ENCODE data around the gene TSPAN1.

TSPAN1 gene

GRCh38 chr1:46171871-46172270 is 3.0 kb upstream of the TSPAN1 start:
- H3K27ac Mint-ChIP-seq: no peak overlapping the region
- H3K9me3 Mint-ChIP-seq: no peaks in the 10 kb centered on the region
- no peak for ATAC-seq (replicated peaks)
- DNase-seq: no peak
- peaks cover 0 to 20% of the 10 kb centered on the region in 2 donors for H3K27me3 Mint-ChIP-seq
- peaks cover 7 to 8% of the 10 kb centered on the region in 2 donors for H3K4me1 Mint-ChIP-seq (ENCODE audit: low read depth in 2 of 2)
- no peaks in the 10 kb centered on the region for H3K36me3 Mint-ChIP-seq (ENCODE audit: insufficient read depth)
- no peak overlapping the region for H3K4me3 Mint-ChIP-seq

- no peaks in the 10 kb centered on the region for H3K9me3 Mint-ChIP-seq
- peaks cover 0 to 20% of the 10 kb centered on the region in 2 donors for H3K27me3 Mint-ChIP-seq
- peaks cover 4% of the 10 kb centered on the region in 2 donors for H3K4me1 Mint-ChIP-seq (ENCODE audit: low read depth in 2 of 2)
- no peak for ATAC-seq (replicated peaks)
- H3K36me3 Mint-ChIP-seq (ENCODE audit: insufficient read depth): no peaks in the 10 kb centered on the region
- DNase-seq: no peak
- H3K27ac Mint-ChIP-seq: no peak overlapping the region
- no peak overlapping the region for H3K4me3 Mint-ChIP-seq
Measured at GRCh38 chr1:46172321-46172720, 2.6 kb upstream of the TSPAN1 start.

- peaks cover 0 to 20% of the 10 kb centered on the region in 2 donors for H3K27me3 Mint-ChIP-seq
- ATAC-seq (replicated peaks) (no peak), DNase-seq (no peak)
- no peaks in the 10 kb centered on the region for H3K36me3 Mint-ChIP-seq (ENCODE audit: insufficient read depth)
- H3K27ac Mint-ChIP-seq: no peak overlapping the region
- no peaks in the 10 kb centered on the region for H3K9me3 Mint-ChIP-seq
- no peak overlapping the region for H3K4me3 Mint-ChIP-seq
- H3K4me1 Mint-ChIP-seq (ENCODE audit: low read depth in 2 of 2): no peaks in the 10 kb centered on the region
Measured at GRCh38 chr1:46173361-46173856, 1.5 kb upstream of the TSPAN1 start.

- Mint-ChIP-seq H3K36me3 (ENCODE audit: insufficient read depth) (no peaks in the 10 kb centered on the region), H3K9me3 (no peaks in the 10 kb centered on the region), H3K27me3 (peaks cover 0 to 20% of the 10 kb centered on the region in 2 donors), H3K4me1 (ENCODE audit: low read depth in 2 of 2) (no peaks in the 10 kb centered on the region), H3K4me3 (no peak overlapping the region), H3K27ac (no peak overlapping the region)
- DNase-seq: no peak
- no peak for ATAC-seq (replicated peaks)
Measured at GRCh38 chr1:46175243-46175642, 356 bp downstream of the TSPAN1 start.

GRCh38 chr1:46176211-46176865 is 1.5 kb downstream of the TSPAN1 start, which contains the start of gene P3R3URF:
P3R3URF (minus strand) TSS chr1:46176488; CDS start chr1:46176471, 17 bp downstream.
- no peaks in the 10 kb centered on the region for H3K9me3 Mint-ChIP-seq
- peaks cover 0 to 11% of the 10 kb centered on the region in 2 donors for H3K27me3 Mint-ChIP-seq
- no peak within 1 kb of the TSS for H3K4me3 Mint-ChIP-seq
- ATAC-seq (replicated peaks) (no peak), DNase-seq (no peak)
- H3K27ac Mint-ChIP-seq: no peak within 1 kb of the TSS
- no peaks in the 10 kb centered on the region for H3K36me3 Mint-ChIP-seq (ENCODE audit: insufficient read depth)
- no peaks in the 10 kb centered on the region for H3K4me1 Mint-ChIP-seq (ENCODE audit: low read depth in 2 of 2)

- Mint-ChIP-seq H3K4me3 (no peak overlapping the region), H3K27ac (no peak overlapping the region), H3K27me3 (no peaks in the 10 kb centered on the region), H3K4me1 (ENCODE audit: low read depth in 2 of 2) (peaks cover 5 to 6% of the 10 kb centered on the region in 2 donors), H3K9me3 (no peaks in the 10 kb centered on the region), H3K36me3 (ENCODE audit: insufficient read depth) (no peaks in the 10 kb centered on the region)
- DNase-seq (peak; percentile 63 to 66 (median 65)), ATAC-seq (replicated peaks) (peak; percentile 85)
Measured at GRCh38 chr1:46179138-46180081, 4.5 kb downstream of the TSPAN1 start.

GRCh38 chr1:46180082-46180616 is 5.3 kb downstream of the TSPAN1 start:
- H3K27ac Mint-ChIP-seq: no peak overlapping the region

GRCh38 chr1:46181343-46182260 is 6.7 kb downstream of the TSPAN1 start:
- Mint-ChIP-seq H3K27me3 (no peaks in the 10 kb centered on the region), H3K4me1 (ENCODE audit: low read depth in 2 of 2) (peaks cover 5 to 12% of the 10 kb centered on the region in 2 donors), H3K36me3 (ENCODE audit: insufficient read depth) (no peaks in the 10 kb centered on the region), H3K27ac (no peak overlapping the region), H3K9me3 (no peaks in the 10 kb centered on the region), H3K4me3 (no peak overlapping the region)
- ATAC-seq (replicated peaks) (no peak), DNase-seq (no peak)

More at GRCh38 chr1:46180082-46180616, 5.3 kb downstream of the TSPAN1 start:
- Mint-ChIP-seq H3K27me3 (no peaks in the 10 kb centered on the region), H3K4me1 (ENCODE audit: low read depth in 2 of 2) (peaks cover 5 to 11% of the 10 kb centered on the region in 2 donors), H3K4me3 (no peak overlapping the region), H3K9me3 (no peaks in the 10 kb centered on the region), H3K36me3 (ENCODE audit: insufficient read depth) (no peaks in the 10 kb centered on the region)
- no peak for ATAC-seq (replicated peaks)
- DNase-seq: no peak

GRCh38 chr1:46183079-46183847 is 8.4 kb downstream of the TSPAN1 start:
- no peak for DNase-seq
- Mint-ChIP-seq H3K4me3 (no peak overlapping the region), H3K9me3 (no peaks in the 10 kb centered on the region)

GRCh38 chr1:46183926-46184557 is 9.2 kb downstream of the TSPAN1 start:
- peak; percentile 52 for ATAC-seq (replicated peaks)
- Mint-ChIP-seq H3K36me3 (ENCODE audit: insufficient read depth) (no peaks in the 10 kb centered on the region), H3K4me1 (ENCODE audit: low read depth in 2 of 2) (peaks cover 5 to 12% of the 10 kb centered on the region in 2 donors), H3K27me3 (no peaks in the 10 kb centered on the region), H3K9me3 (no peaks in the 10 kb centered on the region), H3K4me3 (peak overlapping the region in 1 of 2 donors; percentile 33), H3K27ac (peak overlapping the region; percentile 53 to 62)
- no peak for DNase-seq

More at GRCh38 chr1:46183079-46183847, 8.4 kb downstream of the TSPAN1 start:
- no peaks in the 10 kb centered on the region for H3K27me3 Mint-ChIP-seq
- no peaks in the 10 kb centered on the region for H3K36me3 Mint-ChIP-seq (ENCODE audit: insufficient read depth)
- no peak for ATAC-seq (replicated peaks)
- no peak overlapping the region for H3K27ac Mint-ChIP-seq
- H3K4me1 Mint-ChIP-seq (ENCODE audit: low read depth in 2 of 2): peaks cover 5 to 12% of the 10 kb centered on the region in 2 donors

- Mint-ChIP-seq H3K27me3 (no peaks in the 10 kb centered on the region), H3K4me1 (ENCODE audit: low read depth in 2 of 2) (peaks cover 5 to 12% of the 10 kb centered on the region in 2 donors), H3K27ac (peak overlapping the region in 1 of 2 donors; percentile 62), H3K9me3 (no peaks in the 10 kb centered on the region), H3K36me3 (ENCODE audit: insufficient read depth) (peaks cover 3% of the 10 kb centered on the region), H3K4me3 (no peak overlapping the region)
- no peak for DNase-seq
- no peak for ATAC-seq (replicated peaks)
Measured at GRCh38 chr1:46184920-46185658, 10.2 kb downstream of the TSPAN1 start.

Data from effector memory CD8-positive, alpha-beta T cell (primary cell).